Measurements from ENCODE around the gene HOXA5.

DNA sequence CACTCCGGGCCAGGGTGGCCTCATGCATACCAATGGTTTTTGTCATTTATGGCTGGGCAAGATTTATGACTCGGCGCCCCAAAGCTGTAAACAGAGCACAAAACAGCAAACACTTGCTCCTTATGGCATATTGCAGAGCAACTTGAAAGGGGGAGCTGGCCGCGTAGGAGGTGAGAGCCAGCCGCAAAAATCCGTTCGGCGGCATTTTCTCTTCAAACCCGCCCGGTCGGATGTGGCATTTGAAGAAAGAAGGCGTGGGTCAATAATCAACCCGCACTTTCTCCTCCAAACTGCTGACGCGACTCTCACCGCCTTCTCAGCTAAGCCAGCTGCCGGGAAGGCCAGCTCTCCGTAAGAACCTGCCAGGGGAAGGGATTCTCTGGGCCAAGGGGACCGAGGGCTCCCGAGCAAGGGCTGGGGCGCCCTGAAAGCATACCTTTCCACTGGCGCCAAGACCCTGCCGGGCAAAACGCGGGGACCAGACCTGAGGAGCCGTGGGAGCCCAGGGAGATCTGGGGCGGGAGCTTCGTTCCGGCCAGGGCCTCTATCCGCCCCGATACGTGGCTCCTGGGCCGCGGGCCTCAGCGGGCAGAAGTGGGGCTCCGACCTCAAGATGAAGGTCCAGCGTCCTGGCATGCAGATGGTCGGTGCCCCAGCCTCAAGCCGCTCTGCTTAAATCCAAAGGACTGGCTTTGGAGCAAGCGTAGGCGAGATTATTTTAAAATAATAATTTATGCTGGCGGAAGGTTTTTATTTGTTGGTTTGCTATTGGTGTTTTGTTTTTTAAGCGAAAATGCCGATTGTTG is 28.1 kb downstream of the HOXA5 start:
- no peak for TF ChIP-seq CTCF (IDR thresholded peaks at IDR 0.05)
- TF ChIP-seq POLR2AphosphoS5 (IDR thresholded peaks at IDR 0.05) = peak; percentile 46 to 81
- no peak for TF ChIP-seq POLR2A (IDR thresholded peaks at IDR 0.05; ENCODE audit: low read depth)
- no peak for TF ChIP-seq EP300 (IDR thresholded peaks at IDR 0.05)

Data from esophagus muscularis mucosa (tissue), 4 donors.